NB4 (cell line): ENCODE measurements around the gene MAN2A2.

Source experiments
- DNase-seq: peaks from one replicate; pipeline ENCODE4 v3.0.0; 2010; ENCODE audit warnings: low read depth
- H3K4me3 ChIP-seq: one replicate; pipeline ENCODE4 v1.5.1; 2011; ENCODE audit warnings: mild to moderate bottlenecking, low read depth, low read length, moderate library complexity
- MAX ChIP-seq: IDR thresholded peaks from 2 replicates; pipeline ENCODE4 v1.6.1; 2011; ENCODE audit warnings: low read depth, low read length
- MYC ChIP-seq: IDR thresholded peaks from 2 replicates; pipeline ENCODE4 v1.6.1; 2011; ENCODE audit warnings: low read depth, low read length
- POLR2A ChIP-seq: IDR thresholded peaks from 2 replicates; pipeline ENCODE4 v1.6.1; 2011; ENCODE audit warnings: mild to moderate bottlenecking; ENCODE audit not compliant: insufficient read length; ENCODE audit errors: extremely low read depth
- TF ChIP-seq, protein P1 (sequence below): IDR thresholded peaks from one replicate; pipeline ENCODE4 v1.5.1; 2012; ENCODE audit warnings: low read depth, low read length

The MAN2A2 gene

DNA sequence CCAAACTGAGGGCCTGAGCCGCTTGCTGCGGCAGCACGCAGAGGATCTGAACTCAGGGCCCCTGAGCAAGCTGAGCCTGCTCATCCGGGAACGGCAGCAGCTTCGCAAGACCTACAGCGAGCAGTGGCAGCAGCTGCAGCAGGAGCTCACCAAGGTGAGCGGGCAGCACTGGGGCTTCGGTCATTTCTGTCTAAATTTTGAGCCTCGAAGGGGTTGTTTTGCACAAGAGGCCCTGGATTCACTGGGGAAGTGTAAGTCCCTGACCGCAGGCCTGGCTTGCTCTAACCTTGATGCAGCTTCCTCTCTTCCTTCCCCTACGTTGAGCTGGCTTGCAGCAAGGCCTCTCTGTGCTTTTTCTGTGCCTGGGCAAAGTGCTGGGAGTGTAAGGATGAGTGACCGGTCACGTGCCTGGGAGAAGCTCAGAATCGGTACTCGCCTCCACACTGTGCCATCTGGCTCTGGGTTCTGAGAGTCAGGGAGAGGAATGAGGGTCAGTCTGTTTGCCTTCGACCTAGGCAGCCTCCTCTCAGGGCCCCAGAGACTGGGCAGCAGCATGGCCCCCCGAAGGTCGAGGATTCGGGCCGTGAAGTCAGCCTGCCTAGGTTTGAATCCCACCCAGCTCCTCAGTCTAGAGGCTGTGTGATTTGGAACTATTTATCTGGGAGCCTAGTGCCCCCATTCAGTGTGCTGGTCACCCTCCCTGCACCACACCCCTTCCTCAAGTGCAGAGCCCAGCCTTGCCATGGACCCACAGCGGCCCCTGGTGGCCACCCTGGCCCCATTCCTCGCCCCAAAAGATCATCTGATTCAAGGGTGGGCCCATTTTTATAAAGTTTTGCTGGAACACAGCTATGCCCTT, 17.4 kb upstream of the MAN2A2 start:
- H3K4me3 ChIP-seq: peak overlapping the region; percentile 84
- peak; percentile 96 for DNase-seq
- TF ChIP-seq, protein P1, sequence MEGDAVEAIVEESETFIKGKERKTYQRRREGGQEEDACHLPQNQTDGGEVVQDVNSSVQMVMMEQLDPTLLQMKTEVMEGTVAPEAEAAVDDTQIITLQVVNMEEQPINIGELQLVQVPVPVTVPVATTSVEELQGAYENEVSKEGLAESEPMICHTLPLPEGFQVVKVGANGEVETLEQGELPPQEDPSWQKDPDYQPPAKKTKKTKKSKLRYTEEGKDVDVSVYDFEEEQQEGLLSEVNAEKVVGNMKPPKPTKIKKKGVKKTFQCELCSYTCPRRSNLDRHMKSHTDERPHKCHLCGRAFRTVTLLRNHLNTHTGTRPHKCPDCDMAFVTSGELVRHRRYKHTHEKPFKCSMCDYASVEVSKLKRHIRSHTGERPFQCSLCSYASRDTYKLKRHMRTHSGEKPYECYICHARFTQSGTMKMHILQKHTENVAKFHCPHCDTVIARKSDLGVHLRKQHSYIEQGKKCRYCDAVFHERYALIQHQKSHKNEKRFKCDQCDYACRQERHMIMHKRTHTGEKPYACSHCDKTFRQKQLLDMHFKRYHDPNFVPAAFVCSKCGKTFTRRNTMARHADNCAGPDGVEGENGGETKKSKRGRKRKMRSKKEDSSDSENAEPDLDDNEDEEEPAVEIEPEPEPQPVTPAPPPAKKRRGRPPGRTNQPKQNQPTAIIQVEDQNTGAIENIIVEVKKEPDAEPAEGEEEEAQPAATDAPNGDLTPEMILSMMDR: peak; percentile 96
- TF ChIP-seq MAX (peak; percentile 76), POLR2A (peak; percentile 25), MYC (0 out of 2 replicates have a peak, but pooled peaks have one; percentile 32)

DNA sequence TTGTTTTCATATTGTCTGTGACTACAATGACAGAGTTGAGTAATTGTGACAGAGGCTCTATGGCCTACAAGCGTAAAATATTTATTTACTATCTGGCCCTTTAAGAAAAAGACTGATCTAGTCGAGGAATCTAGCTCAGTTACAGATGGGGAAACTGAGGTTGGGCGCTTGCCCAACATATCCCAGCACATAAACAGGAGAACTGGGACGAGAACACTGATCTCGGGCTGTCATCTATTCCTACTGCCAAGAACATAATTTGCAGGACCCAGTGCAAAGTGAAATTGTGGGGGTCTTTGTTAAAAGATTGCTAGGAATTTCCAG, 16.8 kb upstream of the MAN2A2 start:
- TF ChIP-seq POLR2A (no peak), MYC (no peak), MAX (no peak)
- TF ChIP-seq, protein P1: no peak
- DNase-seq: no peak

DNA sequence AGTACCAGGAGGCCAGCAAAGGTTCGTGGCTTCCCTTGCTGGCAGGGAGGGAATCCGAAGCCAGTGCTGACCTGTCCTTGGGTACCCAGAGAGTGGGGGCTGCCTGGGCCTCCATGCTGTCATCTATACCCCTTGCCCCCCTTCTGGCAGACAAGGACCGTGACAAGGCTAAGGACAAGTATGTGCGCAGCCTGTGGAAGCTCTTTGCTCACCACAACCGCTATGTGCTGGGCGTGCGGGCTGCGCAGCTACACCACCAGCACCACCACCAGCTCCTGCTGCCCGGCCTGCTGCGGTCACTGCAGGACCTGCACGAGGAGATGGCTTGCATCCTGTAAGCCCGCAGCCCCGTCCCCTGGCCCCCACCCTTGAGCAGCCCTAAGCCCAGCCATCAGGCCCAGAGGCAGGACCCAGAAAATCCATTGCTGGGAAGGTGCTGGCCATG, 16.0 kb upstream of the MAN2A2 start:
- DNase-seq: no peak
- TF ChIP-seq POLR2A (no peak), MAX (no peak), MYC (no peak)
- TF ChIP-seq, protein P1: no peak
- H3K4me3 ChIP-seq: no peak overlapping the region

More for the DNA sequence above, 16.8 kb upstream of the MAN2A2 start:
- peak overlapping the region; percentile 84 for H3K4me3 ChIP-seq

GRCh38 chr15:90889313-90889730, 13.8 kb upstream of the MAN2A2 start:
- H3K4me3 ChIP-seq: no peak overlapping the region
- TF ChIP-seq MAX (no peak), MYC (no peak), POLR2A (no peak)
- TF ChIP-seq, protein P1: no peak
- DNase-seq: no peak

- DNase-seq: no peak
- H3K4me3 ChIP-seq: no peak overlapping the region
- TF ChIP-seq MAX: no peak
- TF ChIP-seq POLR2A: no peak
- TF ChIP-seq, protein P1: no peak
- TF ChIP-seq MYC: no peak
Measured at GRCh38 chr15:90889736-90890456, 13.2 kb upstream of the MAN2A2 start.
